MM.1S (cell line): ENCODE data around the gene EREG.

Source experiments
- DNase-seq: peaks from one replicate; pipeline ENCODE4 v3.0.0-alpha.2; 2015
- H2AFZ ChIP-seq: fragments of 300-600 bp; sonication (generic); 2 replicates; pipeline ENCODE4 v1.6.0; 2016; ENCODE audit warnings: antibody characterized with exemption, low read length
- H3F3A ChIP-seq: fragments of 300-600 bp; sonication (generic); 2 replicates; pipeline ENCODE4 v1.6.1; 2016; ENCODE audit warnings: mild to moderate bottlenecking, antibody characterized with exemption, low read length, moderate library complexity, mixed read lengths; ENCODE audit not compliant: insufficient read depth
- H3K27ac ChIP-seq: fragments of 300-600 bp; sonication (generic); 2 replicates; pipeline ENCODE4 v1.5.1; 2016; ENCODE audit warnings: mild to moderate bottlenecking, low read length
- H3K27me3 ChIP-seq: fragments of 300-600 bp; sonication (generic); replicated peaks from 2 replicates; pipeline ENCODE4 v1.6.0; 2016; ENCODE audit warnings: low read length; ENCODE audit not compliant: insufficient read depth
- H3K36me3 ChIP-seq: fragments of 300-600 bp; sonication (generic); replicated peaks from 2 replicates; pipeline ENCODE4 v1.6.1; 2016; ENCODE audit warnings: mild to moderate bottlenecking, low read length, mixed read lengths; ENCODE audit not compliant: insufficient read depth
- H3K4me1 ChIP-seq: fragments of 300-600 bp; sonication (generic); 2 replicates; pipeline ENCODE4 v1.6.1; 2016; ENCODE audit warnings: low read length, mixed read lengths
- H3K4me2 ChIP-seq: fragments of 300-600 bp; sonication (generic); 2 replicates; pipeline ENCODE4 v1.6.0; 2016; ENCODE audit warnings: low read depth, low read length
- H3K4me3 ChIP-seq: fragments of 300-600 bp; sonication (generic); 2 replicates; pipeline ENCODE4 v1.5.1; 2016; ENCODE audit warnings: low read length, mixed read lengths
- H3K79me2 ChIP-seq: fragments of 300-600 bp; sonication (generic); 2 replicates; pipeline ENCODE4 v1.6.1; 2016; ENCODE audit warnings: mixed run types, low read length, mixed read lengths
- H3K9ac ChIP-seq: fragments of 300-600 bp; sonication (generic); 2 replicates; pipeline ENCODE4 v1.6.1; 2016; ENCODE audit warnings: low read length, mixed read lengths
- H3K9me2 ChIP-seq: fragments of 300-600 bp; sonication (generic); replicated peaks from 2 replicates; pipeline ENCODE4 v1.6.1; 2016; ENCODE audit warnings: mild to moderate bottlenecking, low read length, mixed read lengths; ENCODE audit not compliant: insufficient read depth
- H3K9me3 ChIP-seq: fragments of 300-600 bp; sonication (generic); replicated peaks from 2 replicates; pipeline ENCODE4 v1.6.1; 2016; ENCODE audit warnings: mild to moderate bottlenecking, low read length, mixed read lengths; ENCODE audit not compliant: insufficient read depth
- H4K20me1 ChIP-seq: fragments of 300-600 bp; sonication (generic); 2 replicates; pipeline ENCODE4 v1.6.1; 2016; ENCODE audit warnings: mild to moderate bottlenecking, low read length, moderate library complexity, mixed read lengths; ENCODE audit not compliant: insufficient read depth
- CTCF ChIP-seq: fragments of 300-600 bp; sonication (generic); IDR thresholded peaks from 2 replicates; pipeline ENCODE4 v1.5.1; 2016; ENCODE audit warnings: antibody characterized with exemption, low read length, mixed read lengths
- EZH2 ChIP-seq: fragments of 300-600 bp; sonication (generic); optimal IDR thresholded peaks from 2 replicates; pipeline ENCODE3; 2017; ENCODE audit warnings: low read depth, mild to moderate bottlenecking, antibody characterized with exemption, low read length, mixed read lengths
- EZH2phosphoT487 ChIP-seq: fragments of 300-600 bp; sonication (generic); IDR thresholded peaks from 2 replicates; pipeline ENCODE4 v1.6.1; 2018; ENCODE audit warnings: antibody characterized with exemption, low read length

The EREG gene

GRCh38 chr4:74390677-74391076 lies 25.7 kb downstream of the EREG start:
- Histone ChIP-seq H3K9me3 (no peaks in the 10 kb centered on the region), H4K20me1 (no peaks in the 10 kb centered on the region), H3K4me2 (no peak overlapping the region), H3K9ac (no peak overlapping the region), H3K79me2 (no peaks in the 10 kb centered on the region), H3K27ac (no peak overlapping the region), H3K36me3 (no peaks in the 10 kb centered on the region), H3K4me1 (peaks cover 3% of the 10 kb centered on the region; the same call in 1 of the 2 replicates), H2AFZ (no peak overlapping the region), H3K9me2 (no peaks in the 10 kb centered on the region), H3K4me3 (no peak overlapping the region), H3F3A (no peaks in the 10 kb centered on the region), H3K27me3 (no peaks in the 10 kb centered on the region)
- no peak for DNase-seq
- TF ChIP-seq EZH2phosphoT487 = no peak
- no peak for TF ChIP-seq CTCF
- no peak for TF ChIP-seq EZH2

- no peaks in the 10 kb centered on the region for H4K20me1 ChIP-seq
- H3K9me2 ChIP-seq = no peaks in the 10 kb centered on the region
- TF ChIP-seq CTCF (no peak), EZH2phosphoT487 (no peak), EZH2 (no peak)
- no peak for DNase-seq
- H3K4me1 ChIP-seq = peaks cover 3% of the 10 kb centered on the region; the same call in 1 of the 2 replicates
- no peaks in the 10 kb centered on the region for H3K27me3 ChIP-seq
- no peaks in the 10 kb centered on the region for H3F3A ChIP-seq
- H2AFZ ChIP-seq = no peak overlapping the region
- no peak overlapping the region for H3K4me3 ChIP-seq
- H3K9me3 ChIP-seq = no peaks in the 10 kb centered on the region
- no peak overlapping the region for H3K27ac ChIP-seq
- no peaks in the 10 kb centered on the region for H3K36me3 ChIP-seq
- H3K4me2 ChIP-seq = no peak overlapping the region
- no peak overlapping the region for H3K9ac ChIP-seq
- H3K79me2 ChIP-seq = no peaks in the 10 kb centered on the region
These were observed 26.4 kb downstream of the EREG start for GRCh38 chr4:74391346-74391745.

- H3K27me3 ChIP-seq = no peaks in the 10 kb centered on the region
- H3F3A ChIP-seq = no peaks in the 10 kb centered on the region
- H3K79me2 ChIP-seq = no peaks in the 10 kb centered on the region
- no peaks in the 10 kb centered on the region for H3K9me3 ChIP-seq
- H4K20me1 ChIP-seq = no peaks in the 10 kb centered on the region
- no peak overlapping the region for H3K4me3 ChIP-seq
- no peak overlapping the region for H3K27ac ChIP-seq
- H3K9ac ChIP-seq = no peak overlapping the region
- H3K4me2 ChIP-seq = no peak overlapping the region
- H3K36me3 ChIP-seq = no peaks in the 10 kb centered on the region
- no peak for TF ChIP-seq CTCF
- TF ChIP-seq EZH2phosphoT487 = no peak
- H3K9me2 ChIP-seq = no peaks in the 10 kb centered on the region
- H2AFZ ChIP-seq = no peak overlapping the region
- peaks cover 3% of the 10 kb centered on the region; the same call in 1 of the 2 replicates for H3K4me1 ChIP-seq
- DNase-seq = no peak
These were observed 27.0 kb downstream of the EREG start for GRCh38 chr4:74391890-74392475.
